GM18502 (cell line): ENCODE results near the gene ADAMTSL1.
A peak's percentile ranks its signal among the peaks of the same experiment; 100 is the strongest.

ENCODE experiments used
- ATAC-seq: cut with Tn5 transposase; IDR thresholded peaks from one replicate; pipeline ENCODE4 v1.9.1; 2021; ENCODE audit warnings: mild to moderate bottlenecking; ENCODE audit not compliant: unreplicated experiment, poor library complexity

ADAMTSL1 gene

GRCh38 chr9:18881758-18882157 lies 407.8 kb downstream of the ADAMTSL1 start:
- no peak for ATAC-seq

- no peak for ATAC-seq
Measured at GRCh38 chr9:18887546-18887945, 413.6 kb downstream of the ADAMTSL1 start.

- ATAC-seq, result no peak
Measured at GRCh38 chr9:18888290-18888689, 414.3 kb downstream of the ADAMTSL1 start.

GRCh38 chr9:18889550-18889949 lies 415.6 kb downstream of the ADAMTSL1 start:
- peak; percentile 7 for ATAC-seq

- peak; percentile 90 for ATAC-seq
Measured at GRCh38 chr9:18890372-18890771, 416.4 kb downstream of the ADAMTSL1 start.

- ATAC-seq, result no peak
Measured at GRCh38 chr9:18891946-18892670, 418.2 kb downstream of the ADAMTSL1 start.

GRCh38 chr9:18893046-18893445 lies 419.1 kb downstream of the ADAMTSL1 start:
- ATAC-seq, result no peak

- ATAC-seq, result no peak
Measured at GRCh38 chr9:18893491-18893890, 419.5 kb downstream of the ADAMTSL1 start.

GRCh38 chr9:18896004-18896403 lies 422.1 kb downstream of the ADAMTSL1 start:
- no peak for ATAC-seq

- peak; percentile 64 for ATAC-seq
Measured at GRCh38 chr9:18896531-18897179, 422.7 kb downstream of the ADAMTSL1 start.

GRCh38 chr9:18903450-18903849 lies 429.5 kb downstream of the ADAMTSL1 start:
- ATAC-seq, result no peak

GRCh38 chr9:18905028-18905882 lies 431.3 kb downstream of the ADAMTSL1 start:
- ATAC-seq, result no peak

GRCh38 chr9:18905883-18906629 lies 432.1 kb downstream of the ADAMTSL1 start:
- ATAC-seq, result no peak

- ATAC-seq, result peak; percentile 49
Measured at GRCh38 chr9:18906656-18907395, 432.9 kb downstream of the ADAMTSL1 start.

GRCh38 chr9:18907927-18908625 lies 434.1 kb downstream of the ADAMTSL1 start:
- no peak for ATAC-seq

GRCh38 chr9:18909140-18910018 lies 435.4 kb downstream of the ADAMTSL1 start:
- no peak for ATAC-seq

GRCh38 chr9:18910435-18910834 lies 436.5 kb downstream of the ADAMTSL1 start:
- ATAC-seq, result no peak

GRCh38 chr9:18910916-18911315 lies 437.0 kb downstream of the ADAMTSL1 start:
- ATAC-seq, result no peak
